BLaER1 treated with 17β-estradiol and CSF1 and Interleukin-3, amounts not matched to agents 10 nM and 100 nM (cell line): ENCODE data around the gene ZMYM2.

Experiments used
- H3K27ac ChIP-seq, 11 experiments: shearing (Covaris generic); formaldehyde crosslinking; 2 replicates each; pipeline ENCODE4 v1.8.1; 2022
- H3K27me3 ChIP-seq, 11 experiments: shearing (Covaris generic); formaldehyde crosslinking; 2 replicates each; pipeline ENCODE4 v1.8.1; 2022
- H3K36me3 ChIP-seq, 11 experiments: shearing (Covaris generic); formaldehyde crosslinking; 2 replicates each; pipeline ENCODE4 v1.8.1; 2022
- H3K4me1 ChIP-seq, 10 experiments: shearing (Covaris generic); formaldehyde crosslinking; 2 replicates each; pipeline ENCODE4 v1.8.1; 2022
- H3K4me2 ChIP-seq, 11 experiments: shearing (Covaris generic); formaldehyde crosslinking; 2 replicates each; pipeline ENCODE4 v1.8.1; 2022
- H3K4me3 ChIP-seq, 10 experiments: shearing (Covaris generic); formaldehyde crosslinking; 2 replicates each; pipeline ENCODE4 v1.8.1; 2022
- H3K9ac ChIP-seq, 11 experiments: shearing (Covaris generic); formaldehyde crosslinking; 2 replicates each; pipeline ENCODE4 v1.8.1; 2022
- H3K9me3 ChIP-seq, 11 experiments: shearing (Covaris generic); formaldehyde crosslinking; replicated peaks in 1 of 11; 2 replicates each; pipeline ENCODE4 v1.8.1; 2022
- H4K20me1 ChIP-seq, 11 experiments: shearing (Covaris generic); formaldehyde crosslinking; 2 replicates each; pipeline ENCODE4 v1.8.1; 2022
- Cebpa-rat ChIP-seq, 11 experiments: shearing (Covaris generic); IDR thresholded peaks; 2 replicates each; pipeline ENCODE4 v1.8.1; 2022

Gene ZMYM2

DNA sequence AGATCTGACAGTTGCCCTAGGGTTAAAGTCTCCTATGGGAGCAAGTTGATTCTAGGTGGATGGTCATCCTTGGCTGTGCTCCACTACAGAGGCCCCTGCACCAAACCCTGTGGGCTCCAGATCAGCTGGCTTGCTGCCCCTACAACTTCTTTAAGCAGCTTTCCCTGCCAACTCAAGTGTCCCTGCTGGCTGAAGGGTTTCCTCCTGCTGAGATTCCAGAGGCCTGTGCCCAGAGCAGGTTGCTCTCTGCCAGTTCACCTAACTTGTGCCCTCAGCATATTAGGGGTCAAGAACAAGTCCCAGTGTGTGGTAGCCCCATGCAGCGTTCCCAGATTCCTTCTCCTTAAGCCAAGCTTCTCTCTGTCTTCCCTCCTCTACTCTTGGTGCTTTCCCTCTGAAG is 85.6 kb downstream of the ZMYM2 start:
- Histone ChIP-seq H3K4me3 (no peak overlapping the region), H3K27ac (no peak overlapping the region), H3K4me1 (peaks cover 0 to 14% (median 9%) of the 10 kb centered on the region in 10 experiments; a peak in 15 of 20 replicates), H4K20me1 (peaks cover 17 to 97% (median 38%) of the 10 kb centered on the region in 11 experiments; a peak in 18 of 22 replicates), H3K9ac (no peak overlapping the region), H3K9me3 (peaks cover 0 to 13% (median 5%) of the 10 kb centered on the region in 11 experiments; a peak in 12 of 22 replicates), H3K27me3 (no peaks in the 10 kb centered on the region), H3K4me2 (no peak overlapping the region), H3K36me3 (peaks cover 67 to 90% (median 80%) of the 10 kb centered on the region in 11 experiments)
- TF ChIP-seq Cebpa-rat (IDR thresholded peaks at IDR 0.05), result no peak

DNA sequence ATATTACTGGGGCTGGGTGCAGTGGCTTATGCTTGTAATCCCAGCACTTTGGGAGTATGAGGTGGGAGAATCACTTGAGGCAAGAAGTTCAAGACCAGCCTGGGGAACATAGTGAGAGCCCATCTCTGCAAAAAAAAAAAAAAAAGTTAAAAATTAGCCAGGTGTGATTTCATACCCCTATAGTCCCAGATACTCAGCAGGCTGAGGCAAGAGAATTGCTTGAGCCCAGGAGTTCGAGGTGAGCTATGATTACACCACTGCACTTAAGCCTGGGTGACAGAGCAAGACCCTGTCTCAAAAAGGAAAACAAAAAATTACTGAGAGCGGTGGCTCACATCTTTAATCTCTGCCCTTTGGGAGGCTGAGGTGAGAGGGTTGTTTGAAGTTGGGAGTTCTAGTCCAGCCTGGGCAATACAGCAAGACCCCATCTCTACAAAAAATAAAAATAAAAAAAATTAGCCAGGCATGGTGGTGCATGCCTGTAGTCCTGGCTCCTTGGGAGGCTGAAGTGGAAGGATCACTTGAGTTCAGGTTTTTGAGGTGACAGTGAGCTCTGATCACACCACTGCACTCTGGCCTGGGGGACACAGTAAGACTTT is 87.5 kb downstream of the ZMYM2 start:
- TF ChIP-seq Cebpa-rat (IDR thresholded peaks at IDR 0.05), result no peak
- Histone ChIP-seq H3K9ac (no peak overlapping the region), H3K9me3 (no peaks in the 10 kb centered on the region), H3K4me1 (peaks cover 0 to 25% (median 16%) of the 10 kb centered on the region in 10 experiments; a peak in 16 of 20 replicates), H4K20me1 (peaks cover 17 to 84% (median 33%) of the 10 kb centered on the region in 11 experiments; a peak in 18 of 22 replicates), H3K4me2 (no peak overlapping the region), H3K4me3 (no peak overlapping the region), H3K36me3 (peaks cover 48 to 88% (median 71%) of the 10 kb centered on the region in 11 experiments), H3K27me3 (no peaks in the 10 kb centered on the region), H3K27ac (no peak overlapping the region)

DNA sequence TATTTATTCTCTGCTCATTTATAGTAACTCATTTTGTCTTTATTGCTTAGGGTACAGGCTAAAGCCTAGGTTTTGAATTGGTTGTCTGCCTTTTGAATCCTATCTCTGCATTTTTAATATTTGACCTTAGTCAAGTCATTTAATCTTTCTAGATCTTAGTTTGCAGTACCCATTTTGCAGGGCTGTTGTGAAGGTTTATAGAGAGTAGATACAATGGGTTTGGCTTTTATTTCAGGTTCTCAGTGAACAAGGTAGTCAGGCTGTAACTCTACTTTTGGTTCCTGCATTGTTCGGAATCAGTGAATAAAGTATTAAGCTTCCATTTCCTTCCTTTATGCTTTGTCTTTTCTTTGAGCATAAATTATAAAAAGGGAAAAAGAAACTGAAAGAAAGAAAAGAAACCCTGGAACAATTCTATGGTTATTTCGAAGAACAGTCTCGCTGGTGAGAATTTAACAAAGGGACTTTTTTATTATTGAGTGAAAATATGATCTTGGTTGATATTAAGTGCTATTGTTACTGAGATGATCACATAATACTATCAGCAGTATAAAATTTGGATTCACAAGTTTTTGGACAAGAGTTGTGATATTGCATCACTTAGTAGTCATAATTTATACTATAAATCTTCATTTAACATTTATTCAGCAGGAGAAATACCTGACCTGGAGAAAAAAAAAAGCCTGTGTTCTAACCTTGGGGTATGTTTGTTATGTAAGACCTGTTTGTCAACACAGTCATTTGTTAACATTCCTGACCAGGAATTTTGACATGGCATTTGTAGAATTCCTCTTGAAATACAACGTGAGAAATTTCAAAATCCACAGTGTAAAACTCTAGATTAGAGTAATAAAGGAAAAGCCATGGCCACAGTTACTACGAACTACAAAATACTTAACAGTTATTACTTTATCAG is 91.3 kb downstream of the ZMYM2 start:
- H3K27me3 ChIP-seq, result no peaks in the 10 kb centered on the region
- peak overlapping the region in 1 of 11 experiments; percentile 45; a peak in 2 of 22 replicates for H3K9ac ChIP-seq
- peaks cover 0 to 67% (median 5%) of the 10 kb centered on the region in 11 experiments; a peak in 10 of 22 replicates for H4K20me1 ChIP-seq
- H3K9me3 ChIP-seq, result no peaks in the 10 kb centered on the region
- peaks cover 0 to 25% (median 16%) of the 10 kb centered on the region in 10 experiments; a peak in 16 of 20 replicates for H3K4me1 ChIP-seq
- peaks cover 42 to 88% (median 66%) of the 10 kb centered on the region in 11 experiments for H3K36me3 ChIP-seq
- peak overlapping the region in 7 of 11 experiments; percentile 1 to 76 (median 54); a peak in 12 of 22 replicates for H3K4me2 ChIP-seq
- H3K27ac ChIP-seq, result peak overlapping the region in 5 of 11 experiments; percentile 0 to 33 (median 17); a peak in 4 of 22 replicates
- 0 out of 20 replicates have a peak overlapping the region, but pooled peaks of 1 of the 10 experiments have one; percentile 12 for H3K4me3 ChIP-seq
- TF ChIP-seq Cebpa-rat (IDR thresholded peaks at IDR 0.05), result no peak

DNA sequence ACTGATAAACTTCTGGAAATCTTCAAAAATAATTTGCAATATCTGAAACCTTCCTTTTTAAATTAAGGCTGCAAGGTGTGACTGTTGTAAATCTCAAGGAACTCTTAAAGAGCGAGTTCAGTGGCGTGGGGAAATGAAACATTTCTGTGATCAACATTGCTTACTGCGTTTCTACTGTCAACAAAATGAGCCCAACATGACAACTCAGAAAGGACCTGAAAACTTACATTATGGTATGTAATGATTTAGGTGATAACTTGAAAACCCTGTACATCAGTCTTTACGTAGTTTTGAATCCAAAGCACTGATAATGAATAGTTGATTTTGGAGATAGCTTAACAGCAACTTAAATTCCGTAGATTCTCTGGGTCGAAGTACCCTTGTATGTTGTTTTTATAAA is 92.8 kb downstream of the ZMYM2 start:
- H3K9ac ChIP-seq, result no peak overlapping the region
- H3K4me3 ChIP-seq, result no peak overlapping the region
- no peak for TF ChIP-seq Cebpa-rat (IDR thresholded peaks at IDR 0.05)
- H3K36me3 ChIP-seq, result peaks cover 46 to 88% (median 67%) of the 10 kb centered on the region in 11 experiments
- no peak overlapping the region for H3K4me2 ChIP-seq
- H4K20me1 ChIP-seq, result peaks cover 0 to 67% (median 0%) of the 10 kb centered on the region in 11 experiments; a peak in 9 of 22 replicates
- peaks cover 0 to 25% (median 16%) of the 10 kb centered on the region in 10 experiments; a peak in 16 of 20 replicates for H3K4me1 ChIP-seq
- no peaks in the 10 kb centered on the region for H3K27me3 ChIP-seq
- no peaks in the 10 kb centered on the region for H3K9me3 ChIP-seq
- no peak overlapping the region for H3K27ac ChIP-seq

DNA sequence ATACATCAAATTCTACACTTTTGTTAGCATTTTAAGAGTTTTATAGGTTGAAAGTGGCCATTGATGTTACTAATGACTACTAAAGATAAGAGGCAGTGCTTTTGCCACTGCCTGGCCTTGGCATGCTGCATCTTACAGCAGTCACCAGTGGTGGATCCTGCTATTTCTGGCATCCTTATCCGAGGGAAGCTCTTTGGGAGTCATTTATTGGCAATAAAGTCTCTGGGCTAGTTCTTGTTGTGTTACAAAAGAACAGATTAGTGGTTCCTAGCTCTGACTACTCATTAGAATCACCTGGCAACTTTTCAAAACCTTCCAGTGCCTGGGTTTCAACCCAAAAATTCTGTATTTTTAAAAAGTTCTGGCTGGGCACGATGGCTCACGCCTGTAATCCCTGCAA is 94.5 kb downstream of the ZMYM2 start:
- Histone ChIP-seq H3K4me1 (peaks cover 0 to 22% (median 16%) of the 10 kb centered on the region in 10 experiments; a peak in 16 of 20 replicates), H3K4me3 (no peak overlapping the region), H3K9ac (no peak overlapping the region), H3K36me3 (peaks cover 57 to 88% (median 75%) of the 10 kb centered on the region in 11 experiments), H3K27ac (no peak overlapping the region), H3K9me3 (no peaks in the 10 kb centered on the region), H3K27me3 (no peaks in the 10 kb centered on the region), H3K4me2 (no peak overlapping the region), H4K20me1 (peaks cover 0 to 68% (median 0%) of the 10 kb centered on the region in 11 experiments; a peak in 7 of 22 replicates)
- TF ChIP-seq Cebpa-rat (IDR thresholded peaks at IDR 0.05), result no peak

DNA sequence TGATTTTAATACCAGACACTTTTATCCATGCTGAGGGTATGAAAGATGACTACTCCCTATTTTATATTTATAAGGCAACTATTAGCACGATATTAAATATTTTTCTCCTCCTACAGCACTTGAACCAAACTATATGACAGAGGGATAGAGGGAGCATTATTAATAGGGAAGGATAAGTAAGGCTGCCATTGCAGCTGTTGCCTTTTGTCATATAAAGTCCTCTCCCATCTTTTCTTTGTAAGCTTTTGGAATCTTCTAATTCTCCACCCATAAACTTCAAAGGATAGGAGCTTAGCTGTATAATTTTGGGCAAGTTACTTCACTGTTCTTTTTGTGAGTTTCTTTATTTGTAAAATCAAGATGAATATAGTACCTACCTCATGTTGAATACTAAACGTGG is 95.4 kb downstream of the ZMYM2 start:
- peaks cover 0 to 13% (median 9%) of the 10 kb centered on the region in 10 experiments; a peak in 14 of 20 replicates for H3K4me1 ChIP-seq
- no peak overlapping the region for H3K9ac ChIP-seq
- peaks cover 0 to 68% (median 0%) of the 10 kb centered on the region in 11 experiments; a peak in 7 of 22 replicates for H4K20me1 ChIP-seq
- H3K27me3 ChIP-seq, result no peaks in the 10 kb centered on the region
- peaks cover 65 to 96% (median 82%) of the 10 kb centered on the region in 11 experiments for H3K36me3 ChIP-seq
- H3K9me3 ChIP-seq, result no peaks in the 10 kb centered on the region
- no peak overlapping the region for H3K4me3 ChIP-seq
- no peak for TF ChIP-seq Cebpa-rat (IDR thresholded peaks at IDR 0.05)
- no peak overlapping the region for H3K27ac ChIP-seq
- H3K4me2 ChIP-seq, result no peak overlapping the region

DNA sequence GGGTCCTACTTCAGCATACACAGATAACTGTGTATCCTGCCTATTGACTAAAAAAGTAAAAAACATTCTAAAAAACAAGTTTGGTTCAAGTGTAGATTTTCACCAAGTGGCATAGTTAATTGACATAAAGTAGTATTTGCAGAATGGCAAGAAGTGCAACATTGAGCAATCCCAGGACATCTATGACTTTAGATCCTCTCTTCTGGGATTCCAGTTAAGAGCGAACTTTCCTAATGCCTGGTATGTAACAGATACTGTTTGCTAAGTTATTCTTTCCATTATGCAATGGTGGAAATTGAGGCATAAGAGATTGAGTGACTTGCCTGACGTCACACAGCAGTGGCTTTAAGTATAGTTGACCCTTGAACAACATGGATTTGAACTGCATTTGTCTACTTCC is 96.1 kb downstream of the ZMYM2 start:
- H3K4me2 ChIP-seq, result no peak overlapping the region
- no peak overlapping the region for H3K4me3 ChIP-seq
- no peaks in the 10 kb centered on the region for H3K27me3 ChIP-seq
- TF ChIP-seq Cebpa-rat (IDR thresholded peaks at IDR 0.05), result no peak
- H3K9ac ChIP-seq, result no peak overlapping the region
- H3K4me1 ChIP-seq, result peaks cover 0 to 6% (median 3%) of the 10 kb centered on the region in 10 experiments; a peak in 11 of 20 replicates
- peaks cover 72 to 99% (median 89%) of the 10 kb centered on the region in 11 experiments for H3K36me3 ChIP-seq
- peaks cover 0 to 64% (median 0%) of the 10 kb centered on the region in 11 experiments; a peak in 7 of 22 replicates for H4K20me1 ChIP-seq
- H3K27ac ChIP-seq, result no peak overlapping the region
- H3K9me3 ChIP-seq, result no peaks in the 10 kb centered on the region

DNA sequence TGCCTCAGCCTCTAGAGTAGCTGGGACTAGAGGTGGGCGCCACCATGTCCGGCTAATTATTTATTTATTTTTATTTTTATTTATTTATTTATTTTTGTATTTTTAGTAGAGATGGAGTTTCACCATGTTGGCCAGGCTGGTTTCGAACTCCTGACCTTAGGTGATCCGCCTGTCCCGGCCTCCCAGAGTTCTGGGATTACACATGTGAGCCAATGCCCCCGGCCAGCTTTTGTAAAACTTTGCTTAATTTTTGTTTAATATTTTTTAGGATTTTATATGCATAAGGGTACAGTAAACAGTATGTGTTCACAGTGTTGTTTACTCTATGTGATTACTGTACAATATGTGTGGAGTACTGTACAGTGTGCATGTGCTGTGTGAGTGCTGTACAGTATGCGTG is 98.7 kb downstream of the ZMYM2 start:
- no peak overlapping the region for H3K9ac ChIP-seq
- H3K4me2 ChIP-seq, result no peak overlapping the region
- H4K20me1 ChIP-seq, result peaks cover 0 to 83% (median 5%) of the 10 kb centered on the region in 11 experiments; a peak in 8 of 22 replicates
- H3K4me1 ChIP-seq, result no peaks in the 10 kb centered on the region
- no peaks in the 10 kb centered on the region for H3K9me3 ChIP-seq
- H3K27ac ChIP-seq, result no peak overlapping the region
- no peak overlapping the region for H3K4me3 ChIP-seq
- TF ChIP-seq Cebpa-rat (IDR thresholded peaks at IDR 0.05), result no peak
- peaks cover 92 to 100% (median 94%) of the 10 kb centered on the region in 11 experiments for H3K36me3 ChIP-seq
- H3K27me3 ChIP-seq, result no peaks in the 10 kb centered on the region

DNA sequence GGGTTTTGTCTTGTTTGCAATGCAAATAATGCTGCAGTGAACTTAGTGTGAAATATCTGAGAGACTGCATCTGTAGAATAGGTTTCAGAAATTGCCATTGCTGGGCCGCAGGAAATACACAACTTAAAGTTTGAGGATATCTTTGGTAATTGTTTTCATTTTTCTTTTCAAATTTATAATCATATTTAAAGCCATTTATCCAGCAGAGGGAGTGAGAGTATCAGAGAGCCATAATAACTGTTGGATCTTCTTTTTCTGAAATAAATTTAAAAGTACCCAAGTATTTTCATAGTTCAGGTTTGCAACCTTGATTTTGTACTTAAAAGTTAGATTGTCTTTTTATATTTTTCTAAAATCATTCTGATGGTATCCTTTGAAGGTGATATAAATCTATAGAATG is 99.4 kb downstream of the ZMYM2 start:
- no peak for TF ChIP-seq Cebpa-rat (IDR thresholded peaks at IDR 0.05)
- H3K4me3 ChIP-seq, result no peak overlapping the region
- no peak overlapping the region for H3K9ac ChIP-seq
- H3K4me1 ChIP-seq, result no peaks in the 10 kb centered on the region
- peaks cover 91 to 100% (median 94%) of the 10 kb centered on the region in 11 experiments for H3K36me3 ChIP-seq
- no peak overlapping the region for H3K4me2 ChIP-seq
- no peaks in the 10 kb centered on the region for H3K27me3 ChIP-seq
- no peaks in the 10 kb centered on the region for H3K9me3 ChIP-seq
- H3K27ac ChIP-seq, result no peak overlapping the region
- peaks cover 0 to 84% (median 5%) of the 10 kb centered on the region in 11 experiments; a peak in 8 of 22 replicates for H4K20me1 ChIP-seq
